Upper lobe of left lung (tissue), 6 donors: ENCODE results near the gene RHOT1. TPM values are rescaled to one million over a fixed set of nuclear protein-coding genes. Genes with fewer than 3 reads are reported as not detected.
A peak's percentile ranks its signal among the peaks of the same experiment; 100 is the strongest.
"Not testable (repeated sequence)": the region's sequence is repeated elsewhere in the genome, so short reads cannot be mapped to it uniquely, and the experiment has no call there.

Experiments used
- ATAC-seq, 2 donors: fragments of 200-7000 bp; cut with Tn5 transposase; one replicate each; pipeline ENCODE4 v1.9.1; 2022; ENCODE audit warnings: mild to moderate bottlenecking in 2 of 2, moderate library complexity in 2 of 2; ENCODE audit not compliant: low FRiP score in 2 of 2
- DNase-seq, 2 donors: peaks; one replicate each; pipeline ENCODE4 v3.0.0-alpha.2; 2019 to 2020
- H3K27ac ChIP-seq, 4 donors: fragments of 200-600 bp; sonication (generic); one replicate each; pipeline ENCODE4 v1.5.1; 2016 to 2019
- H3K27me3 ChIP-seq, 4 donors: fragments of 200-600 bp; sonication (generic); one replicate each; pipeline ENCODE4 v1.5.1; 2017 to 2019
- H3K36me3 ChIP-seq, 4 donors: fragments of 200-600 bp; sonication (generic); one replicate each; pipeline ENCODE4 v1.5.1; 2016 to 2019
- H3K4me1 ChIP-seq, 4 donors: fragments of 200-600 bp; sonication (generic); one replicate each; pipeline ENCODE4 v1.5.1; 2018 to 2019
- H3K4me3 ChIP-seq, 4 donors: fragments of 200-600 bp; sonication (generic); one replicate each; pipeline ENCODE4 v1.5.1; 2017 to 2019; ENCODE audit warnings: mild to moderate bottlenecking in 2 of 4, moderate library complexity in 1 of 4
- H3K9me3 ChIP-seq, 4 donors: fragments of 200-600 bp; sonication (generic); one replicate each; pipeline ENCODE4 v1.5.1; 2018 to 2019
- EP300 ChIP-seq, 4 donors: sonication (generic); formaldehyde crosslinking; IDR thresholded peaks; one replicate each; pipeline ENCODE4 v1.5.1; 2017; ENCODE audit warnings: antibody characterized with exemption in 4 of 4, control low read depth in 2 of 4
- POLR2A ChIP-seq, 4 donors: fragments of 450-650 bp; IDR thresholded peaks; one replicate each; pipeline ENCODE4 v1.5.1; 2016 to 2017; ENCODE audit warnings: antibody characterized with exemption in 4 of 4, mild to moderate bottlenecking in 2 of 4
- POLR2AphosphoS5 ChIP-seq, 2 donors: sonication (generic); formaldehyde crosslinking; IDR thresholded peaks; one replicate each; pipeline ENCODE4 v1.5.1; 2017; ENCODE audit warnings: antibody characterized with exemption in 2 of 2
- WGBS, 2 donors: methylation state at CpG; one replicate each; pipeline ENCODE4 v1.1.5; 2017 to 2018; 5-methylcytosine and 5-hydroxymethylcytosine counted together
- total RNA-seq, 6 donors: library from RNA; depleted of rRNA in 4 of 6; stranded (reverse); fragments of >200 nt in 4 of 6; gene quantifications; one replicate each; pipeline versions ENCODE4 v1.1.0 to v1.2.1, GENCODE V29; 2016 to 2021
- TF ChIP-seq, protein P1 (sequence below), 6 experiments: fragments of 450-650 bp in 4 of 6; fragments of 200-600 bp in 2 of 6; sonication (generic) in 2 of 6; IDR thresholded peaks; one replicate each; pipeline ENCODE4 v1.5.1; 2016 to 2019; ENCODE audit warnings: antibody characterized with exemption in 6 of 6
- donor health status: DM: no; HTN: no; CAD: no; lungs with moderate emphysema.
- donor health status: DM: no; HTN: yes; CAD: no; lungs with severe emphysema.

Gene RHOT1
- total RNA-seq, 6 donors from 2014 or later, result 37.2 to 110 (median 52.2) TPM

DNA sequence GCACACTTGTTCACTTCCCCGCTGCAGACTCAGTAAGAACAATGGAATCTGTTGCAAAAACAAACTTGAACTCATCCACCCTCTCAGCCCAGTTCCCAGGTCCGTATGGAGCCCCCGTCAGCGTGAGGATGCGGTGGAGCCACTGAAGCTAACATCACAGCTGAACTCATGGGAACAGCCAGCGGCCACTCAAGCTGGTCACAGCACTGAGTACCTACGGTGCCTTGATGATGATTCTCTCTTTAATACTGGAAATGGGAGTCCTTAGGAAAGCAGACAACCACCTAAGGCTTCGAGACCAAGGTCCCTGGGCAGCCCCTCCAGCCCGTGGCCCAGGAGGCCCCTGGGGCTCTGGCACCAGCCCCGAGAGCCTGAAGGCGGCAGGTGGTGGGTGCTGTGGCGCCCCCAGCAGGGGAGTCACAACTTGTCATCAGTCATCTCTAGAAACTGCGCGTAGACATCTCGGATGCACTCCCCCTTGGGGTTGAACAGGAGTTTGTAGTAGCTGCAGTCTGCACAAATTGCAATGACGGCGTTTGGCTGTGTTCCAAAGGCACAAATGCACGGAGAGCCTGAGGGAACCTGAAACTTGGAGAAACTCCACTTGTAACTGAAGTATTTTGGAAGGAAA, 31.0 kb upstream of the RHOT1 start:
- TF ChIP-seq, protein P1, sequence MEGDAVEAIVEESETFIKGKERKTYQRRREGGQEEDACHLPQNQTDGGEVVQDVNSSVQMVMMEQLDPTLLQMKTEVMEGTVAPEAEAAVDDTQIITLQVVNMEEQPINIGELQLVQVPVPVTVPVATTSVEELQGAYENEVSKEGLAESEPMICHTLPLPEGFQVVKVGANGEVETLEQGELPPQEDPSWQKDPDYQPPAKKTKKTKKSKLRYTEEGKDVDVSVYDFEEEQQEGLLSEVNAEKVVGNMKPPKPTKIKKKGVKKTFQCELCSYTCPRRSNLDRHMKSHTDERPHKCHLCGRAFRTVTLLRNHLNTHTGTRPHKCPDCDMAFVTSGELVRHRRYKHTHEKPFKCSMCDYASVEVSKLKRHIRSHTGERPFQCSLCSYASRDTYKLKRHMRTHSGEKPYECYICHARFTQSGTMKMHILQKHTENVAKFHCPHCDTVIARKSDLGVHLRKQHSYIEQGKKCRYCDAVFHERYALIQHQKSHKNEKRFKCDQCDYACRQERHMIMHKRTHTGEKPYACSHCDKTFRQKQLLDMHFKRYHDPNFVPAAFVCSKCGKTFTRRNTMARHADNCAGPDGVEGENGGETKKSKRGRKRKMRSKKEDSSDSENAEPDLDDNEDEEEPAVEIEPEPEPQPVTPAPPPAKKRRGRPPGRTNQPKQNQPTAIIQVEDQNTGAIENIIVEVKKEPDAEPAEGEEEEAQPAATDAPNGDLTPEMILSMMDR (IDR thresholded peaks at IDR 0.05), result no peak
- TF ChIP-seq POLR2A (IDR thresholded peaks at IDR 0.05) (no peak), EP300 (IDR thresholded peaks at IDR 0.05) (no peak), POLR2AphosphoS5 (IDR thresholded peaks at IDR 0.05) (no peak)
- DNase-seq, result peak in 1 of 2 donors; percentile 55
- Histone ChIP-seq H3K4me3 (no peak overlapping the region), H3K36me3 (no peaks in the 10 kb centered on the region), H3K4me1 (peaks cover 0 to 10% (median 8%) of the 10 kb centered on the region in 4 donors), H3K27me3 (no peaks in the 10 kb centered on the region), H3K27ac (no peak overlapping the region), H3K9me3 (no peaks in the 10 kb centered on the region)
- ATAC-seq, result no peak
- 49 to 50% methylated on average over 8 to 18 of the region's 18 CpGs for WGBS, 2 donors

- Histone ChIP-seq H3K4me1 (peaks cover 0 to 10% (median 8%) of the 10 kb centered on the region in 4 donors), H3K27me3 (no peaks in the 10 kb centered on the region), H3K4me3 (no peak overlapping the region), H3K9me3 (no peaks in the 10 kb centered on the region), H3K27ac (no peak overlapping the region), H3K36me3 (no peaks in the 10 kb centered on the region)
- ATAC-seq, result no peak
- peak in 1 of 2 donors; percentile 78 for DNase-seq
- WGBS, 2 donors, result 94 to 98% methylated on average over 20 of the region's 20 CpGs
- TF ChIP-seq, protein P1 (IDR thresholded peaks at IDR 0.05), result no peak
- TF ChIP-seq POLR2A (IDR thresholded peaks at IDR 0.05) (no peak), POLR2AphosphoS5 (IDR thresholded peaks at IDR 0.05) (no peak), EP300 (IDR thresholded peaks at IDR 0.05) (no peak)
Measured at GRCh38 chr17:32112416-32112815, 29.9 kb upstream of the RHOT1 start.

GRCh38 chr17:32114536-32114935, 27.8 kb upstream of the RHOT1 start:
- TF ChIP-seq EP300 (IDR thresholded peaks at IDR 0.05), result no peak
- TF ChIP-seq, protein P1 (IDR thresholded peaks at IDR 0.05), result no peak
- TF ChIP-seq POLR2AphosphoS5 (IDR thresholded peaks at IDR 0.05), result no peak
- ATAC-seq (no peak), DNase-seq (no peak)
- H3K4me3 ChIP-seq, result no peak overlapping the region
- peaks cover 0 to 10% (median 8%) of the 10 kb centered on the region in 4 donors for H3K4me1 ChIP-seq
- no peaks in the 10 kb centered on the region for H3K27me3 ChIP-seq
- WGBS, 2 donors, result 61 to 71% methylated on average over 4 of the region's 4 CpGs
- H3K27ac ChIP-seq, result no peak overlapping the region
- no peaks in the 10 kb centered on the region for H3K9me3 ChIP-seq
- H3K36me3 ChIP-seq, result no peaks in the 10 kb centered on the region

GRCh38 chr17:32115546-32115945, 26.8 kb upstream of the RHOT1 start:
- not testable (repeated sequence) for H3K36me3 ChIP-seq, H3K27me3 ChIP-seq, H3K27ac ChIP-seq, ATAC-seq, H3K4me3 ChIP-seq, H3K4me1 ChIP-seq, H3K9me3 ChIP-seq
- DNase-seq, result peak in 1 of 2 donors; percentile 26
- WGBS, 2 donors, result 89 to 97% methylated on average over 4 to 8 of the region's 8 CpGs

- no peak overlapping the region for H3K27ac ChIP-seq
- no peaks in the 10 kb centered on the region for H3K36me3 ChIP-seq
- ATAC-seq, result no peak
- no peaks in the 10 kb centered on the region for H3K27me3 ChIP-seq
- WGBS, 2 donors, result 79 to 83% methylated on average over 2 of the region's 2 CpGs
- peaks cover 0 to 2% (median 0%) of the 10 kb centered on the region in 4 donors for H3K4me1 ChIP-seq
- TF ChIP-seq POLR2A (IDR thresholded peaks at IDR 0.05) (no peak), EP300 (IDR thresholded peaks at IDR 0.05) (no peak), POLR2AphosphoS5 (IDR thresholded peaks at IDR 0.05) (no peak)
- TF ChIP-seq, protein P1 (IDR thresholded peaks at IDR 0.05), result no peak
- H3K9me3 ChIP-seq, result no peaks in the 10 kb centered on the region
- no peak overlapping the region for H3K4me3 ChIP-seq
- DNase-seq, result no peak
Measured at GRCh38 chr17:32116937-32117336, 25.4 kb upstream of the RHOT1 start.
